ENCODE measurements around the gene NAPG.
"Not testable (repeated sequence)": the region's sequence is repeated elsewhere in the genome, so short reads cannot be mapped to it uniquely, and the experiment has no call there.

The NAPG gene

GRCh38 chr18:10593366-10594022 is 67.7 kb downstream of the NAPG start:
- H3K4me1 ChIP-seq (ENCODE audit: control insufficient read depth in 2 of 2, insufficient read depth in 2 of 2, low read length in 2 of 2); H3K4me3 ChIP-seq (ENCODE audit: low read length in 2 of 2); H3K9me3 ChIP-seq (ENCODE audit: control insufficient read depth in 2 of 2, low read length in 2 of 2); H3K27ac ChIP-seq (ENCODE audit: low read depth in 2 of 2, low read length in 2 of 2); H3K36me3 ChIP-seq (ENCODE audit: control insufficient read depth in 2 of 2, insufficient read depth in 2 of 2, low read length in 2 of 2); H3K9ac ChIP-seq (ENCODE audit: low read depth in 1 of 2, low read length in 2 of 2); H3K27me3 ChIP-seq (ENCODE audit: control insufficient read depth in 2 of 2, insufficient read depth in 2 of 2, low read length in 2 of 2): not testable (repeated sequence)

- H3K36me3 ChIP-seq (ENCODE audit: control insufficient read depth in 2 of 2, insufficient read depth in 2 of 2, low read length in 2 of 2); H3K4me1 ChIP-seq (ENCODE audit: control insufficient read depth in 2 of 2, insufficient read depth in 2 of 2, low read length in 2 of 2); H3K27ac ChIP-seq (ENCODE audit: low read depth in 2 of 2, low read length in 2 of 2); H3K9ac ChIP-seq (ENCODE audit: low read depth in 1 of 2, low read length in 2 of 2); H3K27me3 ChIP-seq (ENCODE audit: control insufficient read depth in 2 of 2, insufficient read depth in 2 of 2, low read length in 2 of 2); H3K4me3 ChIP-seq (ENCODE audit: low read length in 2 of 2); H3K9me3 ChIP-seq (ENCODE audit: control insufficient read depth in 2 of 2, low read length in 2 of 2): not testable (repeated sequence)
Observed at GRCh38 chr18:10595917-10596316, 70.1 kb downstream of the NAPG start.

GRCh38 chr18:10597695-10598094 is 71.9 kb downstream of the NAPG start:
- H3K27ac ChIP-seq (ENCODE audit: low read depth in 2 of 2, low read length in 2 of 2); H3K36me3 ChIP-seq (ENCODE audit: control insufficient read depth in 2 of 2, insufficient read depth in 2 of 2, low read length in 2 of 2); H3K27me3 ChIP-seq (ENCODE audit: control insufficient read depth in 2 of 2, insufficient read depth in 2 of 2, low read length in 2 of 2); H3K9me3 ChIP-seq (ENCODE audit: control insufficient read depth in 2 of 2, low read length in 2 of 2); H3K4me1 ChIP-seq (ENCODE audit: control insufficient read depth in 2 of 2, insufficient read depth in 2 of 2, low read length in 2 of 2); H3K9ac ChIP-seq (ENCODE audit: low read depth in 1 of 2, low read length in 2 of 2); H3K4me3 ChIP-seq (ENCODE audit: low read length in 2 of 2): not testable (repeated sequence)

- not testable (repeated sequence) for H3K9ac ChIP-seq (ENCODE audit: low read depth in 1 of 2, low read length in 2 of 2); H3K27ac ChIP-seq (ENCODE audit: low read depth in 2 of 2, low read length in 2 of 2); H3K36me3 ChIP-seq (ENCODE audit: control insufficient read depth in 2 of 2, insufficient read depth in 2 of 2, low read length in 2 of 2); H3K4me1 ChIP-seq (ENCODE audit: control insufficient read depth in 2 of 2, insufficient read depth in 2 of 2, low read length in 2 of 2); H3K27me3 ChIP-seq (ENCODE audit: control insufficient read depth in 2 of 2, insufficient read depth in 2 of 2, low read length in 2 of 2); H3K9me3 ChIP-seq (ENCODE audit: control insufficient read depth in 2 of 2, low read length in 2 of 2); H3K4me3 ChIP-seq (ENCODE audit: low read length in 2 of 2)
Observed at GRCh38 chr18:10600701-10601100, 74.9 kb downstream of the NAPG start.

Measured in mucosa of rectum (tissue), 2 donors.